T47D (cell line): Measurements from ENCODE around the gene SELENOP.

ENCODE experiments used
- DNase-seq, 2 experiments: peaks; one replicate each; pipeline versions ENCODE4 v3.0.0 to v3.0.0-alpha.2; 2011 to 2012; ENCODE audit warnings: low read depth in 1 of 2, low spot score in 1 of 2
- JUND ChIP-seq: IDR thresholded peaks from 2 replicates; pipeline ENCODE4 v1.6.1; 2012; ENCODE audit warnings: low read depth
- in situ Hi-C: cut with HindIII; loops from 2 replicates; pipeline ENCODE4 v1.10.0; 2016; ENCODE audit warnings: low sequenced_read_pairs, low pct_unique_long_range_greater_than_20kb

The SELENOP gene

DNA sequence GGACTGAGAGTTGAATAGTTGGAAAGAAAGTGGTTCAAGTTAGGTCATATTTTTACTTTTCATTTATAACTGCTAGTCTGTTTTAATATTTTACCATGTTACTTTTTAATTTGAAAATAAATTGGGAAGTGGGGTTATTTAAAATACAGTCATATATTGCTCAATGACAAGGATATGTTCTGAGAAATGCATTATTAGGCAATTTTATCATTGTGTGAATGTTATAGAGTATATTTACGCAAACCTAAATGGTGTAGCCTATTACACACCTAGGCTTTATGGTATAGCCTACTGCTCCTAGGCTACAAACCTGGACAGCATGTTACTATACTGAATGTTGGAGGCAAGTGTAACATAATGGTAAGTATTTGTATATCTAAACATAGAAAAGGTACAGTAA is 49.9 kb downstream of the SELENOP start:
- in situ Hi-C loops: no loop called here
- DNase-seq: no peak
- no peak for TF ChIP-seq JUND

DNA sequence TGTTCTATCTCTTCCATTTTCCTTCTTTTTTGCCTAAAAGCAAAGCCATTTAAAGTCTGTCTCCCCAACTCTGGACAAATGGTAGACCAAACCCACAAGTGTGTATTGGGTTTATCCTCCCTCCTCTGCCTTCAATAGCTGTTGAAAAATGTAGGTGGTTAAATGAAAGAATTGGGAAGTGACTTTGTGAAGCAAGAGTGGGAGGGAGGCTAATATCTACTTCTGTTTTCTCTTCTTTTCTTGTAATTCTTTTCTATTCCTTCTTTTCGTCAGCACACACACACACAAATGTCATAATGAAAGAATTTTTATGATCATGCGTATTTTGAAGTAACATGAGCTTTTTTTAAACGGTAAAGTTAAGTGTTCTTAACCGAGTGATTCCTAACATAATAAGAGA is 51.3 kb downstream of the SELENOP start:
- in situ Hi-C loops: no loop called here
- no peak for TF ChIP-seq JUND
- DNase-seq: no peak

DNA sequence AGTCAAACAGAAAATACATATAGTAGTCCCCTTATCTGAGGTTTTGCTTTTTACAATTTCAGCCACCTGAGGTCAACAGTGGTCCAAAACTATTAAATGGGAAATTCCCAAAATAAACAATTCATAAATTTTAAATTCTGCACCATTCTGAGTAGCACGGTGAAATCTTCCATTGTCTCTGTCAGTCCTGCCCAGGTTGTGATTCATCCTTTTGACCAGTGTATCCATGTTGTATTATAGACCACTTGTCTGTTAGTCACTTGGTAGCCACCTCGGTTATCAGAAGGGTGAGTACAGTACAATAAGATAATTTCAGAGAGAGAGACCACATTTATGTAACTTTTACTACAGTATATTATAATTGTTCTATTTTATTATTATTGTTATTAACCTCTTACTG is 52.2 kb downstream of the SELENOP start:
- TF ChIP-seq JUND: no peak
- in situ Hi-C loops: no loop called here
- no peak for DNase-seq

DNA sequence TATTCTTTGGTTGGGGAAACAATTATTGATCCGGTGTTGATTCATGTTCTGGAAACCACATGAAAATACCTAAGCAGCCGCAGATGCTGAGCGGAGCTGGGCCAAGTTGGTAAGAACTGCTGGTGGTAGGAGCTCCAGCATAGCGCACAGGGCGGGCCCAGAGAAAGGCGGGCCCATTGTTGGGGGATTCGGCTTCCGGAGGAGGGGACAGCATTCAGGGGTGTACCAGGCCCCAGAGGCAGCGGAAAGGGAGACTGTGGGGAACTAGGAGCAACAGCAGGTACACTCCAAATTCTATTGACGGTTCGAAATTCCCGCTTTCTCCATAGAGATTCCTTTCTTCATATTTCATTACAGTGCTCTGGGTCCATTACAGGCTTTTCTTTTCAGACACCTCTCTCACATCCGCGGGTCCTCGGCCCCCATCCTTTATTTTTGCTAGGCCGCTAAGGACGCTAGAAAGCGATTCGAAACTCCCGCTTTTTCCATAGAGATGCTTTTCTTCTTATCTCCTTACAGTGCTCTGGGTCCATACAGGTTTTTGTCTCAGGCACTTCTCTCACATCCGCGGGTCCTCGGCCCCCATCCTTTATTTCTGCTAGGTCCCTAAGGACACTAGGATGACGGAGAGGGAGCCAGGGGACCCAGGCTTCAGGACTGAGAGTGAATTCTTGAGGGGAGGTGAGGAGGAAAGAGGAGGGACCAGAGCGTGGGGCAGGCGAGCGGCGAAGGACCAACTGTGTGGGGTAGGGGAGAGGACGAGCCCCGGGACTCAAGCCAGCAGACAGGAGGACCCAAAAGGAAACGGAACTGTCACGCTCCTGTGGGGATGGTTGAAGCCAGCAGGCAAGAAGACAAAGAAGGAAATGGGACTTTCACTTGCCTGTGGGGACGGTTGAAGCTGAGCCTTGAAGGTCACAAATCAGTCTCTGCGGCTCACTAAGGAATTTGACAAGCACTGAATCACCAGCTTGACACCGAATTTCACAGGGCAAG is 54.8 kb downstream of the SELENOP start, which contains the start of gene CCDC152:
TSS of gene CCDC152 (plus strand) at position 213 of the 996 bp plus-strand sequence. CDS start 2,304 bp downstream, outside the sequence.
- in situ Hi-C loops: no loop called here
- TF ChIP-seq JUND: no peak
- DNase-seq: no peak

DNA sequence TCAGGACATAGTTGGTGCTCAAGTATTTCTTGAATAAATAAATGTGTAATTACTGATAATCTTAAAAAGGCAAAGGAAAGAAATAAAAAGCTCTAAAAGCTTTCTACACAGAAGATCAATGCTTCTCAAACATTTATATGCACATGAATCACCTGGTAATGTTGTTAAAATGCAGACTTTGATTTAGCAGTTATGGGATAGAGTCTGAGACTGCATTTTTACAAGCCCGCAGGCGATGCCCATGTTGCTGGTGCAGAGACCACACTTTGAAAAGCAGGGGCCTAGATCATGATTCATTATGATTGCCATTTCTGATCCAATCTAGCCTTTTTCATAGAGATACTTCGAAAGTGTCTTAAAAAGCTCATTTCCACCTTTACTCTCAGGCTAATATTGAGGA is 58.6 kb downstream of the SELENOP start:
- in situ Hi-C loops: no loop called here
- no peak for TF ChIP-seq JUND

DNA sequence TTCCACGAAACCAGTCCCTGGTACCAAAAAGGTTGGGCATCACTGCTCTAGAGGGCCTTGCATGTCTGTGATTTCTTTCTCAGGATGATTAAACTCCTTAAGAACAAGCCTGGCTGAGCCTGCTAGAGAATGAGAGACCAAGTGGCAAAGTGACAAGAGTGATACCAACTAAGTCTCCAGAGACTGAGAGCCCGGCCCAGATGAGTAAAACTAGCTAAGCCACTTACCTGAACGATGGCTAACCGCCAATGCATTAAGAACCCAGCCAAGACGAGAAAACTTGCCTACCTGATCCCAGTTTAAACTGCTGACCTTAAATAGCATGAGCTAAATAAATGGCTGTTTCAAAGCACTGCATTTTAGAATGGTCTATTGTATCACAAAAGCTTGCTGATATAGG is 60.6 kb downstream of the SELENOP start:
- no peak for TF ChIP-seq JUND
- in situ Hi-C loops: no loop called here
- DNase-seq: no peak

More for the DNA sequence above, 58.6 kb downstream of the SELENOP start:
- DNase-seq: no peak

DNA sequence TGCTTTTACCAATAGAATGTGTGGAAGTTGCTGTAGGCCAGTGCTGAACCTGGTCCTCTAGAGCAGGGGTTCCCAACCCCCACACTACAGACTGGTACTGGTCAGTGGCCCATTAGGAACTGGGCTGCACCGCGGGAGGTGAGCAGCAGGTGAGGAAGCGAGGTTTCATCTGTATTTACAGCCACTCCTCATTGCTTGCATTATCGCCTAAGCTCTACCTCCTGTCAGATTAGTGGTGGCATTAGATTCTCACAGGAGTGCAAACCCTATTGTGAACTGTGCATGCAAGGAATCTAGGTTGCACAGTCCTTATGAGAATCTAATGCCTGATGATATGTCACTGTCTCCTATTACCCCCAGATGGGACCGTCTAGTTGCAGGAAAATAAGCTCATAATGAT is 61.2 kb downstream of the SELENOP start:
- in situ Hi-C loops: no loop called here
- DNase-seq: no peak
- no peak for TF ChIP-seq JUND
